RKO (cell line): Measurements from ENCODE around the gene OR1S1.
"Not testable (repeated sequence)": the region's sequence is repeated elsewhere in the genome, so short reads cannot be mapped to it uniquely, and the experiment has no call there.

ENCODE experiments used
- DNase-seq: peaks from one replicate; pipeline ENCODE4 v3.0.0-alpha.2; 2016; ENCODE audit warnings: low spot score

The OR1S1 gene

DNA sequence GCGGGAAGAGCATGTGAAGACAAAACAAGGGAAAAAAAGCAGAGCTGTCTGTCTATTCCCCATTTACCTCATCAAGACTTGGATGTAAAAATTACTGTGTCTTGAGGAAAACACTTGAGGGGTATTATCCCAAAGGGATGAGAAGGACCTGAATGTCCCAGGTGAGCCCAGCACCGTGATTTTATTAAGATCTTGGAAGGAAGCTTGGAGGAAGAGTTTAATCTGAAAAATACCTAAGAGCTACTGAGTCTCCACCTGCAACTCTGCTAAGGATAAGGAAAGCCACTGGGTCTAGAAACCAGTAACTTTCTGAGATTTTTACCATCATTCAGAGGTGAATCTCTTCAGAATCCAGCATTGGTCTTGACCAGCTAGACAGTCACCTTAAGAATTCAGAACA lies at the start of gene OR1S1:
Gene OR1S1 (plus strand): TSS at position 301 of the 400 bp plus-strand sequence.
- not testable (repeated sequence) for DNase-seq

DNA sequence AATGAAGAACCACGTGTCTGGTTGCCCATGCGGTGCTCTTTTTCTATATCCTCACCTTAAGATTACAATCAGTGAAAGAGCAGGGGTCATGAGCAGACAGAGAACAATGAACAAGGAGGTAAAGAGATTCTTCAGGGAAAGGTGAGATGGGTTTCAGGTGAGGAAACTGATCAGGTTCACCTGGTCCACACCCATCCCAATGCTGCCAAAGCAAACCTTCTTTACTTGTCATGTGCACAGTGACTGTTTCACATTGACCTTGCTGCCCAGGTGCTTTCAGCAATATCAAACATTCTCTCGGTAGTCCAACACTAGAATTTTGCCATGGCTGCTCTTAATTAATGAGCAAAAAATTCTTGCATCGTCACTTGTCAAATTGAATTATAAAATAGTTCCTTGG lies 48.1 kb upstream of the OR1S1 start:
- DNase-seq: no peak

DNA sequence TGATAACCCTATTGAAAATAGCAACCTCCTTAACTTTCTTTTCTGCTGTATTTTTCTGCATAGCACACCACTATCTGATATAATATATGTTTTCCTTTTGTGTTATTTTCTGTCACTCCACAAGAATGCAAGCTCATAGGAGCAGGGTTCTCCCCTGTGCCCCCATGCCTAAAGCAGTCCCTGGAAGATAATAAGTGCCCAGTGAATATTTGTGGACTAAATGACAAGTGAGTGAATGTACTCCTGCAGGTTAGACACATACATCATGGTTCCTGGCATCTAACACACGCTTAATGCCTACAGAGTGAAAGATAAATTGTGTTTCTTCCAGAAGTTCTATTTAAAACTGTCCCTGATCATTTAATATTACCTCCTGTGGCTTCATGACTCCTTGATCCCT lies 47.5 kb upstream of the OR1S1 start:
- no peak for DNase-seq

DNA sequence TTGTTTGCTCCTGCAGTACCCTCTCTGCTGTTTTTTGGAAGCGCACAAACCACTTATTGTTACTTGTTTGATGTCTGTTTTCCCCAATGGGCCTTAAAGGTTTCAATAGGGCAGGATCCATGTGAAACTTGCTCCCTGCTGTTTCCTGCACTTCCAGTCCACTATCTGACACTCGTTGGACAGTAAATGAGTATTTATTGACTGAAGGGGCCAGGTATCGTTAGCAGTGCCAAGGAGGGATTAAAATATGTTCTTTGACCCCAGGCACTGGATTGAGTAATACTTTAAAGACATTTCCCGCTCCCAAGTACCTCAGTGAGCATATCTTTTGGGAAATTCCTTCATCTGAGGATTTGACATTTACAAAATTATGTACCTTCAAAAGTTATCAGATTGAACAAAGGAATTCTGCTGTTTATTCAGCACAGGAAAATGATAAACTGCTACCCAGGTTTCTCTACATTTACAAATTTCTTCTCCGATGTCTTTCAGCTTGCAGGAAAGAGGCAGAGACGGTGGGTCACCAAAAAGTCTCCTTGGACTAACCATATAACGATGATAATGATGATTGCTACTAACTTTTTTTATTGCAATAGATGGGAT lies 46.9 kb upstream of the OR1S1 start:
- no peak for DNase-seq

DNA sequence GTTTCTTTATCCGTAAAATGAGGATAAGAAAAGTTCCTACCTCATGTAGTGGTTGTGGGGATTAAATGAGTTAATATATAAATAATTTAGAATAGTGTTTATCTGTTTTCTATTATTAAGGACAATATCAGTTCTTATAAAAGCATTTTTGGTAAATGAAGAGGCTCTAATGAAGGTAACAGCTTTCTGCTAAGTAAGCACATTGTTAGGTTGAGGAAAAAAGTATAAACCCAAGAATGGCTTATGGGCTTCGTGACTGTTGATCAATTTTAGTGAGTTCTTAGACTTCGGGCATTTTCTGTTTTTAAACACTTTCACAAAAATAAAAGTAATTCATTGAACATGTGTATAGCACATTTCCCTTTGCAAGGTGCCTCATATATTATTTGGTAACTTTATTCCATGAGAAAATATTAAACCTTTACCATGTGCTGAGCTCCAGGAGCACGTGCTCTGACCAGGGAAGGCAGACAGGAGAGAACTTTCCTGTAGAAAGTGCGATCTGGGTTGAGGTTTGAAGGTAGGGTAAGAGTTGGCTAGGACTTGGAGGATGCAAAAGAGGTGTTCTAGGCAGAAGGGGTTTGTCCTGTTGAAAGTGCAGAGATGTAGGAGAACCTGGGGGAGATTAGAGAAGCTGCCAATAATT lies 35.0 kb upstream of the OR1S1 start:
- DNase-seq: no peak

DNA sequence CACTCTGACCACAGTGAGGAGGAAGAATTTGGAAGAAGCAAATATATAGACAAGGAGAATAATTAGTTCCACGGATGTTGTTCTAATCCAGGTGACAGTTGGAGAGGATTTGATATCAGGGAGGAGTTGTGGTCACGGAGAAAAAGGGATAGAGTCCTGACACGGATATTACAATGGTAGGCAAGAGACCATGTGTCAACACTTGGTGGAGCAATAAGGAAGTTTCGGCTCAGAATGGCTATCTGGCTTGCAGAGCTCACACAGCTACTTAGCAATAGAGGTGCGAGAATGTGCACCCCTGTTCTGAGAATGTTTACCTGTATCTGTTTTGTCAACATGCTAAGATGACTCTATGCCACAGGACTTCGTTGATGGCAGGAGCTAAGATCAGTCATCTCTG lies 34.1 kb upstream of the OR1S1 start:
- no peak for DNase-seq

DNA sequence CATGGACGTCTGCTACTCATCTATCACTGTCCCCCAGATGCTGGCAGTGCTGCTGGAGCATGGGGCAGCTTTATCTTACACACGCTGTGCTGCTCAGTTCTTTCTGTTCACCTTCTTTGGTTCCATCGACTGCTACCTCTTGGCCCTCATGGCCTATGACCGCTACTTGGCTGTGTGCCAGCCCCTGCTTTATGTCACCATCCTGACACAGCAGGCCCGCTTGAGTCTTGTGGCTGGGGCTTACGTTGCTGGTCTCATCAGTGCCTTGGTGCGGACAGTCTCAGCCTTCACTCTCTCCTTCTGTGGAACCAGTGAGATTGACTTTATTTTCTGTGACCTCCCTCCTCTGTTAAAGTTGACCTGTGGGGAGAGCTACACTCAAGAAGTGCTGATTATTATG lies 32.9 kb upstream of the OR1S1 start:
- no peak for DNase-seq

DNA sequence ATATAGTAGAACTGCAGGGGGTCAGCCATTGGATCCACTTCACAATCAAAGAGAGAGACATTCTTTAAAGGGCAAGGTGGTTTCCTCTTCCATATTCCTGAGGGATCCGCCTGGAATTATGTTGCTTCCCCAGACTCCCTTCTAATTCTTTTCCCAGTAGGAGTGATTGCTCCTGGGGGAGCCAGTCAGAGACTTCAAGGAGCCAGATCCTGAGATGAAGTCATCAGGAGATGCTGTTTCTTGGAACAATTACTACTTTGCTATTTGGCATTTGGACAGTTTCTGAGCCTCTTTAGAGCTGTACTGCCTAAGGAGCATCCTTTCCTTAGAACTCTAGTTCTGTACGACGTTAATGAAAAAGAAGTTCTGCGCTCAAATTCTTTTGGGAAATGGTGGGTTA lies 25.6 kb upstream of the OR1S1 start:
- no peak for DNase-seq

DNA sequence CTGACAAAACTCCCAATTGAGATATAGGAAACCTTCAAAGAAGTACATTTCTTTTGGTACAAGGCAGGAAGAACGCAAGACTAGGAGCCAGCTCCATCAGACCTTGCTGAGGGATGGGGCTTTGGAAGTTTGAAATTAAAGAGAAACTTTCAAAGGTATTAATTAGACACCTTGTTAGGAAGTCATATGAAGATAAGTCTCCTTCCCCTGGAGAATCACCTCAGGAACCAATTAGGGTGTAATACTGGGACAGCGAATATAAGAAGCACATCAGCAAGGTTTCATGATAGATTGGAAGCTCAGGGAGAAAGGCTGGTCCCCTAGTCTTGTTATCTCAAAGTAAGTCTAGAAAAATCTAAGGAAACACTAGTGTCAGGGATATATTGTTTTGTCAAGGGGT lies 23.8 kb upstream of the OR1S1 start, which contains the start of gene OR9Q2:
Gene OR9Q2 (plus strand): TSS at position 301 of the 400 bp plus-strand sequence. CDS start 1,421 bp downstream, outside the sequence.
- no peak for DNase-seq

DNA sequence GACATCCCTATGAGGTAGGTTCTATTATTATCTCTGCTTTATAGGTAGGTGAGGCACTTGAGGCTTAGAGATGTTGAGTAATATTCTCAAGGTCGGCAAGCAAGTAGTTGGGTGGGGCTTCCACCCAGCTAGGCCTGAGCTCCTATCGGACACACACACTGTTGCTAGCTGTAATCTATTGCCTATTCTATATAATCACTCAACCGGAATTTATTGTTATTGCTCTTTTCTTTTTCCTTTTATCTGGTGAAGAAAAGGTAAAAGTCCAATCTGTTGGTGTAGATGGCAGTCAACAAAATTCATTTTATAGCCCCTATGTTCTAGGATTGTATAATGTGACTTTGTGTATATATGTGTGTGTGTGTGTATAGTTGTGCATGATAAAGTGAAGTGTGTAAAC lies 20.3 kb upstream of the OR1S1 start:
- no peak for DNase-seq

DNA sequence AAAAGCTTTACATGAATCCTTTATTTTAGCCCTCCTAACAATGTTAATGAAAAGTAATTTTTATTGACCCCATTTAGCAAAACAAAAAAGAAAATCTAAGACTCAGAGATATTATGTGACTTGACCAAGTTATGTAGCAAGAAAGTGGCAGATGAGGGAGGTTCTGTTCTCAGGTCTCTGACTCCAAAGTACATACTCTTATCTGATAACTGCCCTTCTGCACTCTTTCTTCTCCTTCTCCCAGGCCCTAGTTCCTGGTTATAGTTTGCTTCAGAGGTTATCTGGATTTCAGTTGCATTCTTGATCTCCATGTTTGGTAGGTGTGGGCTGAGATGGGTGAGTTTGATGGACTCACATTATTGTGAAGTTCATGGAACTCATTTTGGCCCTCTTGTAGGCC lies 19.1 kb upstream of the OR1S1 start:
- DNase-seq: no peak

DNA sequence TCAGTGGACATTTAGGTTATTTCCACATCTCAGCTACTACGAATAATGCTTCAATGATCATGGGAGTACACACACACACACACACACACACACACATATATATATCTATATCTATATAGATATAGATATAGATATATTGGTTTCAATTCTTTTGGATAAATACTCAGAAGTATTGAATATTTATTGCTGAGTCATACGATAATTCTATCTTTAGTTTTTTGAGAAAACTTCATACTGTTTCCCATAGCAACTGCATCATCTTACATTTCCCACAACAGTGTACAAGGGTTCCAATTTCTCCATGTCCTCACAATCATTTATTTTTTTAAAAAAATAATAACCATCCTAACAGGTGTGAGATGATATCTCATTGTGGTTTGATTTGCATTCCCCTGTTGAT lies 16.6 kb upstream of the OR1S1 start:
- no peak for DNase-seq

DNA sequence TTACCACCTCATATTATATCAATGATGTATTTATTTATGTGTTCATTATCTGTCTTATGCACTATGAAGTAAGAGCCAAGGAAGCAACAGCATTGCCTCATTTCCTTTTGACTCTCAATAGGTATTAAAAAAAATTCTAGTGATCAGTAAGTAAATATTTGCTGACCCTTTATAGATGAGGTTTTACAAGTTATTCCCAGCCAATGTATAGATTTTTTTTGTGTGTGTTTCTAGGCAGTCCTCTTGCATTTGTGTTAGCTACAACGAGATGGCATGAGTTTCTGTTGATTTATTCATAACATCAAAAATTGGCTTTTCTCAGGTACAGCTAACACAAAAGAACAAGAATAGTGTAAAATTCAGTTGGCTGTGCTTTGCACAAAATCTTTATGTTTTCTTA lies 13.2 kb upstream of the OR1S1 start:
- no peak for DNase-seq

DNA sequence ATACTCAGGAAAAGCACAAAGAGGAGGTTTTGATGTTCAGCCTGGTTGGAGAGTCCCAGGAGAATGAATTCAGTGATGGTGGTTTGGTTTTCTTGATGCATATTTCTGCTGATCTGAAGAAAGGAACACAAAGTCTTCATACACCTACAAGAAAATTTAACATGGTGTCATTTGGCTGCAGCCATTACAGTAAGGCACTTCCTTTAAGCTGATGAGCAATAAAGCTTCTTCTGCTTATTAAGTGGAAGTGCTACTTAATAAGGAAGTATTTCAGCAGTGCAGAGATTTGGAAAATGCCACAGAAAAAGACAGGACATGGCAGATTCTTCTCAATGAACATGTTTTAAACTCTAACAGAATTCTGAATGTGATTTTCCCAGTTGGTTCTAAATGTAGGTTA lies 8.5 kb upstream of the OR1S1 start, which contains the start of gene OR1S2:
Gene OR1S2 (minus strand): TSS at position 101 of the 400 bp plus-strand sequence. CDS start 0 bp downstream, at position 101.
- no peak for DNase-seq

DNA sequence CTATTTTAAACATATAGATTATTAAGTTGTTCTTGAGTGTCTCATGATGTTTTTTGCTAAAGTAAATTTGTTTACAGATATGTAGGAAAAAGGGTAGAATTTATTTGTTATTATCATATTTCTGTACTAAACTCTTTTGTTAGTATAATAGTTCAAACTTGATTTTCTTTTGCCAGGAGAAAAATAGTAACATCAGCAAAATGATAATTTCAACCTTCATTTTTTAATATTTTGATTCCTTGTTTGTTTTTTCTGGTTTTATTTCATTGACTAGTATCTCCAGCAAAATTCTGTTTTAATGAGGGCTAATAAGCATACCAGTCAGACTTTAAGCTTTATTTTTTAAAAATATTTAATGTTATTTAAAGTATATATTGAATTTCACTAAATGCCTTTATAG lies 4.0 kb downstream of the OR1S1 start:
- no peak for DNase-seq

DNA sequence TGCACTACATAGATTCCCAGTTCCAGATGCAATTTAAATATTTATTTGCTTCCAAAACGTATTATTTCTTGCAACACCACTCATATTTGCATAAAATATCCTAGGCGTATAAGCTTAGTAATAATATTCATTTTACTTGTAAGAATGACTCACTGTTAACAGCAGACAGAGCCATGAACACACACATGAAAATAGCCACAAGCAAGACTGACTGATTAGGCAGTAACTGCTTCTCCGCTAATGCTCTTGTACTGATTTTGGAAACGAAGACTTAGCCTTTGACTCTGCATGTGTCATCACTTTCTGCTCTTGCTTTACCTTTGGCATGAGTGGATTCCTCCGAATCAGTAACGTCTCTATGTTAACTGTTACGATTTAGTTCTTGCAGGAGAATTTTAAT lies 10.2 kb downstream of the OR1S1 start:
- no peak for DNase-seq

DNA sequence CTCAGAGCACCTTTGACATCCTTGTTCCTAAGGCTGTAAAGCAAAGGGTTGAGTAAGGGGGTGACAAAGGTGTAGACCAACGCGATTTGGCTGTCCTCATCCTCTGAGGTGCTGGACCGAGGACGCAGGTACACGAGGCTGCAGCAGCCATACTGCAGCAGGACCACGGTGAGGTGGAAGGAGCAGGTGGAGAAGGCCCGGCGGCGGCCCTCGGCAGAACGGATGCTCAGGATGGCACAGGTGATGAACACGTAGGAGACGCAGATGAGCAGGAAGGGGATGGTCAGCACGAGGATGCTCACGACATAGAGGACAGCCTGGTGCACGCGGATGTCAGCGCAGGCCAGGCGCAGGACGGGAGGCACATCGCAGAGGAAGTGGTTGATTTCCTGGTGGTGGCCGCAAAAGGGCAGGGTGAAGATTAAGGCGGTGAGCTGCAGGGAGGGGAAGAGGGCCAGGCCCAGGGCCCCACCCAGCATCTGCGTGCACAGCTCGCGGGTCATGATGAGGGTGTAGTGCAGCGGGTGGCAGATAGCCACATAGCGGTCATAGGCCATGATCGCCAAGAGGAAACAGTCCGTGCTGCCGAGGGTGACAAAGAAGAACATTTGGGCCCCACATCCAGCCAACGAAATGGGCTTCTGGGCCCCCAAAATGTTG lies 15.6 kb downstream of the OR1S1 start:
- no peak for DNase-seq

DNA sequence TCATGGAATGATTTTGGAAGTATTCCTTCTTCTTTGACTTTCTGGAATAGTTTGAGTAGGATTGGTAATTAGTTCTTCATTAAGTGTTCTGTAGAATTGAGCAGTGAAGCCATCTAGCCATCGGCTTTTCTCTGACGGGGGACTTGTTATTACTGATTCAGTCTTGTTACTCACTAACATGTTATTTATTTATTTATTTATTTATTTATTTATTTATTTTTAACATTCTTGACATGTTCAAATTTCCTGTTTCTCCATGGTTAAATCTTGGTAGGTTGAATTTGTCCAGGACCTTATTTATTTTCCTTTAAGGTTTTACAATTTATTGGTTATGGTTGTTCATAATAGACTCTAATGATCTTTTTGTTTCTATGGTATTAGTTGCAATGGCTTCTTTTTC lies 31.4 kb downstream of the OR1S1 start:
- DNase-seq: no peak

DNA sequence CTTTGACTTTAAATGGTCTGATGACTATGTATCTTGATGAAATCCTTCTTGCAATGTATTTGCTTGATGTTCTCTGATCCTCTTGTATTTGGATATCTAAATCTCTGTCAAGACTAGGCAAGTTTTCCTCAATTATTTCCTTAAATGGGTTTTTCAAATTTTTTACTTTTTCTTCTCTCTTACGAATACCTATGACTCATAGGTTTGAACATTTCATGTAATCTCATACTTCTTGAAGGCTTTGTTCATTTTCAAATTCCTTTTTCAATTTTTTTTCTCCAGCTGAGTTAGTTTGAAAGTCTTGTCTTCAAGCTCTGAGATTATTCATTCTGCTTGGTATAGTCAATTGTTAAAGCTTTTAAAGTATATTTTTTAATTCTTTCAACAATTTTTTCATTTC lies 42.4 kb downstream of the OR1S1 start:
- DNase-seq: no peak

DNA sequence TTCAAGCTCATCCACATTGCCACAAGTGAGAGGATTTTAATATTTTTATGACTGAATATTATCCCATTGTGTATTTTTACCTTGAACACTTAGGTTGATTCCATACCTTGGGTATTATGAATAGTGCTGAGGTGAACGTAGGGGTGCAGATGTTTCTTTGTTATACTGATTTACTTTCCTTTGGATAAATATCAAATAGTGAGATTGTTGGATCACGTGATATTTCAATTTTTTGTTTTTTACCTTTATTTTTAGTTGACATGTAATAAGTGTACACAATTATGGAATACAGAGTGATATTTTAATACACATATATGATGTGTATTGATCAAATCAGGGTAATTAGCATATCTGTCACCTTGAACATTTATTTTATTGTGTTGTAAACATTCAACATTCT lies 47.5 kb downstream of the OR1S1 start:
- no peak for DNase-seq
